Mammary epithelial cell (primary cell): ENCODE measurements around the gene NUMB.

Source experiments
- CTCF ChIP-seq, 2 donors: IDR thresholded peaks in 1 of 2; conservative IDR thresholded peaks in 1 of 2; 2 replicates each; pipeline ENCODE4 v1.5.1; 2011 to 2012; ENCODE audit warnings: inconsistent platforms in 2 of 2, low read length in 2 of 2, mild to moderate bottlenecking in 2 of 2, control low read depth in 1 of 2, low read depth in 1 of 2; ENCODE audit not compliant: insufficient read depth in 1 of 2; ENCODE audit errors: extremely low read depth in 1 of 2
- EZH2 ChIP-seq: IDR thresholded peaks from 2 replicates; pipeline ENCODE4 v1.6.1; 2012; ENCODE audit warnings: low read length, inconsistent platforms, borderline replicate concordance

- TF ChIP-seq CTCF (conservative IDR thresholded peaks at IDR 0.05 in 1 of 2, IDR thresholded peaks at IDR 0.05 in 1 of 2; ENCODE audit: extremely low read depth in 1 of 2, insufficient read depth in 1 of 2, low read depth in 1 of 2, low read length in 2 of 2) (no peak), EZH2 (no peak)
Measured at GRCh38 chr14:73452341-73453186, 5.8 kb downstream of the NUMB start.
